Stimulated activated CD4-positive, alpha-beta T cell treated with anti-CD3 and anti-CD28 coated beads, TNF-alpha, amount 100 ng/mL, for 4 hours (primary cell): Measurements from ENCODE around the gene GPR68.
"Not testable (repeated sequence)": the region's sequence is repeated elsewhere in the genome, so short reads cannot be mapped to it uniquely, and the experiment has no call there.

Experiments used
- DNase-seq, 3 experiments: peaks; one replicate each; pipeline ENCODE4 v3.0.0-alpha.2; 2020; ENCODE audit warnings: low read depth in 3 of 3

Gene GPR68

DNA sequence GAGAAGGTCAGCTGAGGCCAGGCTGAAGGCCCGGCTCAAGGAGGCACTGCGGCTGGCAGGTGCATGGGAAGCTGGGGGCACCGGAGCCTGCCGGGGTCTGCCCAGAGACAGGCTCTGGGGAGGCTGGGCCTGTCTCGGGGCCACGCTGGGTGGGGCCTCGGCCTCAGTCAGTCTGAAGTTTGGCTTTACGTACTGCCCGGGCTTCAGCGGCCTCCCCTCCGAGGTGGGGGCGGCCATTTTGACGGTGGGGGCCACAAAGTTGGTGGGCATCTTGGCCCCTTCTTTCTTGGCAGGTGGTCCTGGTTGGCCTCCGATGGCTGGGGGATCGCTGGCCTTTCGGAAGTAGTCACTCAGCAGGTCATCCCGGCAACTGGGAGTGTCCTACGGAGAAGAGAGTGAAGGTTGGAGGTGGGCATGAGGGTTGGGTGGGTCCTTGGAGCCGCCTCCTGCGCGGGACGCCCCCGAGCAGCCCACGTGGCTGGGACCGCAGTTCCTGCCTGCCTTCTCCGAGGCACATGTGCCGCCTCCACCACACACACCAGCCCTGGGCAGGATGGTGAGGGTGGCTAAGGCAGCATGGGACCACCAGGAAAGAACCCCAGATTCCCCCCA lies 28.9 kb upstream of the GPR68 start:
- DNase-seq = no peak

DNA sequence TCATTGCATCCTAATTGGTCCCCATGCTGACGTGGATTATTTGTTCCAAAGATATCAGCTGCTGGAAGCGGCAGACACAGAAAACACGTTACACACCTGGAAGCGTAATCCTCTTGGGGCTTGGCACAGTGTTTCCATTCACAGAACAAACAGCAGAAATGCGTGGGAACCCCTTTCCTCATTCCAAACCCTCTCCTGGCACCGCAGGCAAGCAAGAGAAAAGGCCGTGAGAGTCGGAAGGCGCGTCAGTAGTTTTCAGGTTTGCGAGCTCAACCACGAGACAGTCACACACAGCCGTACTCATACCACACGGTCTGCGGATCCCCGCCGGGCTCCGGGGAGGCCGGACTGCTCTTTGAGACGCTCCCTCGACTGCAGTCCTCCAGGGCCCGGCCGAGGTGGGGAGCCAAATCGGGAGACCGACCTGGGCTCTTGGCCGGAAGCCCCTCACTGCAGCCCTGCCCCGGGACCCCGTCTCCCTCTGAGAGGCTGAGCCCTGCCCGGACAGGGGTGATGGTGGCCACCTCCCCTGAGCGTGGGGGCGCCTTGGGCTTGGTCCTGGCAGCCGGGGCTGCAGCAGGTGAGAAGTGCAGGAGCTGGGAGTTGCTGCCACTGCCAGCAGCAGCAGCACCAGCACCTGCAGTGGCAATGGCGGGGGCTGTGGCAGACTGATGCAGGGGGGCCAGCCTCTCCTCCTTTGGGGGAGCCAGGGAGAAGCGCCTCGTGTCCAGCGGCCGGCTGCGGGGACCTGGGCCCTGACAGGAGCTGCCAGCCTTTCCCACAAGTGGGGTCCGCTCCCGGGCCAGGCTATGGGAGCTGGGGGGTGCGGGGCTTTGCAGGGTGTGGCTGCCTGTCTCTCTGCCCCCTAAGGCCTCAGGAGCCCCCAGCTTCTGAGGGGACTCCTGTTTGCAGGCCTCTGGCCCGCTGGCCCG lies 28.1 kb upstream of the GPR68 start:
- DNase-seq = no peak

DNA sequence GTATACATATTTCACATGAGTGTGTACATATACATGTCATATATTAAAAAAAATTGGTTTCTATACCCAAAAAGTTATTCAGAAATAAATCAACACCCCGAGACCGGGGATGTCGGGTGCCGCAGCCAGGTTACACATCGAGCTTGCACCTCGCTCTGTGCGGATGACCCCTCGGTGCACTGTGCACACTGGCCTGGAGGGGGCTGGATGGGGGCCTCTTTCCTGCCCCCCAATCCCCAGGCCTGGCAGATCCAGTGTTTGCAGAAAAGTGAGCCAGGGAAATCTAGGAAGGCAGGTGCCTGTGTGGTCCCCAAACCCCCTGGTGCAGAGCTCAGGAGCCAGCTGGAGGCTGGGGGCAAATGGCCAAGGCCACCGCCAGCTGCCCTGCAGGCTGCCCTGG lies 27.1 kb upstream of the GPR68 start:
- no peak for DNase-seq

DNA sequence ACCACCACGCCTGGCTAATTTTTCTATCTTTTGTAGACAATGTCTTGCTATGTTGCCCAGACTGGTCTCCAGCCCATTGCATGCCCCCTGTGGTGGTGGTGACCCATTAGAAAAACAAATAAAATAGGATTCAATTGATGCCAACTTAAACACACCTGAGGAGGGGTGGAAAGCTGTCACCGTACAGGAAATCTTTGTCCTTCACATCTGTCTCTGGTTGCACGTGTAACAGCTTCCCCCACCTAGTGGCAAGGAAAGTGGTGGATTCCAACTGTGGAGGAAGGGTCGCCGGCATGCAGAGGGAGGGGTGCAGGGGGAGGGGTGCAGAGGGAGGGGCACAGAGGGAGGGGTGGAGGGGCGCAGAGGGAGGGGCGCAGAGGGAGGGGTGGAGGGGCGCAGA lies 26.1 kb upstream of the GPR68 start:
- DNase-seq = no peak

DNA sequence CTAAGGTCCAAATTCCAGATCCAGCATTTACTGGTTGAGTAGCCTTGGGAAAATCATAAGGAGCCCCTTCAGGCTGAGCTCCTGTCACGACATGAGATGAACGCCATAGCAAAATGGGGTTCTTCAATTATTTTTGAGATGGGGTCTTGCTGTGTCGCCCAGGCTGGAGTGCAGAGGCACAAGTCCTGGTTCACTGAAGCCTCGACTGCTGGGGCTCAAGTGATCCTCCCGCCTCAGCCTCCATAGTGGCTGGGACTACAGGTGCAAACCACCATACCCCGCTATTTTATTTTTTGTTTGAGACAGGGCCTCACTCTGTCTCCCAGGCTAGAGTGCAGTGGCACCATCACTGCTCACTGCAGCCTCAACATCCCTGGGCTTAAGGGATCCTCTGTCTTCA lies 25.7 kb upstream of the GPR68 start:
- no peak for DNase-seq

GRCh38 chr14:91269076-91269991 lies 24.8 kb upstream of the GPR68 start:
- no peak for DNase-seq

DNA sequence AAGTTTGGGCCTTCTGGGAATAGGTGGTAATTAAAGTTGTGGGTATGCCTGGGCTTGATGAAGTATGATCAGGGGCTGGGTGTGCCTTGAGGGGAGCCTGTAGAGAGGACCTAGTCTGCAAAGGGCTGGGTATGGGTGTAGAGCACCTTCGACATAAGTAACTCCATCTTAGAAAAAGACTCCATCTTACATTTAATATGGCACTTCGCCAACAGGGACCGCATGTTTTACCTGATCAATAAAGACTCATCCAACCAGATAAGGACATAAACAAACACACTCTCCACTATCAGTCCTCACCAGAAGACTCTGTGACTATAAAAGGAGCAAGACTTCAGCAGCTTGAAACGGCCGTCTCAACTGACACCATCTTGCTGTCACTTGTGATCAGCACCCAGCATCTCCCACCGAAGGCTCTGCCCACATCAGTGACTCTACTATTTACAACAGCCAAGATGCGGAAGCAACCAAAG lies 23.5 kb upstream of the GPR68 start:
- DNase-seq = no peak

DNA sequence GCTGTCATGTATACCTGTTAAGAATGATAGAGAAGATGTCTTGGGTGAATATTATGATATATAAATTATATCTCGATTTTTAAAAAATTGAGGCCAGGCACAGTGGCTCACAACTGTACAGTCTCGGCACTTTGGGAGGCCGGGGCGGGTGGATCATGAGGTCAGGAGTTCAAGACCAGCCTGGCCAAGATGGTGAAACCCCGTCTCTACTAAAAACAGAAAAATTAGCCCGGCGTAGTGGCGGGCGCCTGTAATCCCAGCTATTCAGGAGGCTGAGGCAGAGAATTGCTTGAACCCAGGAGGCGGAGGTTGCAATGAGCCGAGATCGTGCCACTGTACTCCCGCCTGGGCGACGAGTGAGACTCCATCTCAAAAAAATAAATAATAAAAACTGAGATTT lies 21.8 kb upstream of the GPR68 start:
- DNase-seq = not testable (repeated sequence)

DNA sequence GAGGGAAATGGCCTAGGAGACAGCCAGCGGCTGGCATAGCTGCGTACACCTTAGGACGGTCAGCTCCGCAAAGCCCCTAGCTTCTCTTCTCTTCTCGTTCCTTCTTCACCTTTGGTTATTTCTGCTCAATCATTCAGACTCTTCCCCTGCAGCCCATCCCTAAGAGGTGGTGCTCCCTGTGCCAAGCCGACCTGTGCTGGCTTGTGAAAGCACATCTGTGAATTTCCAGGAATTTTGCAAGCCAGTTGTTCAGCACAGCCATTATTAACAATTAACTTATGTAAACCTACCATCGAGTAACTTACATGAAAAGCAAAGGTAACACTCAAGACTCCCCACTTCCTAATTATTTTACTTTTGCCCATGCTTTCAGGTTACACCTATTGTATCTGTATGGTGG lies 20.9 kb upstream of the GPR68 start:
- no peak for DNase-seq

DNA sequence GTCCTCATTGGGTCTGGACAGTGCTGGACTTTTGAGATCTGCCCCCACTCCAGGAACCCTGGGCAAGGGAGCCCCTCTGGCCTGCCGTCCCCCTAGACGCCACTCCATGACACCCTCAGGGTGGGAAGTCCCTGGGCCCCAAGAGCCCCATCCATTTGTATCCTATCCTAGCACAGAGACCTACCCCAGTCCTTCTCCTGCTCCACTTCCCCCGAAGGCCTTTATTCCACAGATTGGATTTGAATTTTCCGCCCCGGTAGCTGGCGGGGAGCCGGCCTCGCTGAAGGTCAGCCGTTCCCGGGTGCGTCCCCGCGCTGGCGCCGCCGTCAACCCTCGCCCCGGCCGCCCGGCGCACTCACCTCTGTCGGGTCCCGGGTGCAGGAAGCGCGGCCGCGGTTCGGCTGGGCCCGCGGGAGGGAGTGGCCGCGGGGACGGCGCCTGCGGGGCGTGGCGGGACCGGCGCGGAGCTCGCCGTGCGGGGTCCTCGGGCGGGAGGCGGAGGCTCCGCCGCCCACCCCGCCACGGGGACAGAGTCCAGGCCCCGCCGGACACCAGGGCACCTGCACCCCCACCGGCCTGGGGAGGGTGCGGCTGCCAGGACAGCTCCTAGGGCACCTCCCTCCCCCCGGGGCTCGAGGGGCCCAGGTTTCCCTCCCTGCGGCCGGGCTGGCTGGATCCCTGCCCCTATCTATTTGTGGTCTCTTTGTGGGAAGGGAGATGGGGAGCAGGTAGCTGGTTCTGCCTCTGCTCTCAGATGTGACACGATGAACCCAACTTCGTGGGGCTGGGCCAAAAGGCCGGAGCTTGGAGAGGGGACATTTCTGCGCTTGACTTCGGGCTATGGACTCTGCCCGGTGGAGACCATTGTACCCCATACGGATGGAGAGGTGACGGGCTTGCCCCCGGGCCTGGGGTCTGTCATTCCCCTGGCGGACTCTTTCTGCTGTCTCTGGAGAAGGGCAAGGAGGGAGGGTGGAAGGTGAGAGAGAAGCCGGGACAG lies 19.9 kb upstream of the GPR68 start:
- no peak for DNase-seq

DNA sequence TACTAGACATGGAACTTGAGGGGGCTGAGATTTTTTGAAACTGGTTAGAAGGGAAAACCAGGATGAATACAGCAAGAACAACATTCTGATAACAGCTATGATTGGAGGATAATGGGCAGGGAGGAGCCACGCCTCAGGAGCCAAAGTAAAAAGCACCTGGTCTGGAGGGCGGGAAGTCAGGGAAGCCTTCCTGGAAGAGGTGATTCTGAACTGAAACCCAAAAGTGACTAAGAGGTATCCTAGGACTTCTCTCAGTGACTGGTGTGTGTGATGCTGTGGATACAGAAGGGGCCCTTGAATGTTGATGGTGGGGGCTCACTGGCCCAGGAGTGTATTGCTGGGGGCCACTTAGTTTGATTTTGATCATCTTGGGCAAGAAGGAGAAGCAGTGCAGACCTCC lies 18.8 kb upstream of the GPR68 start:
- DNase-seq = no peak

DNA sequence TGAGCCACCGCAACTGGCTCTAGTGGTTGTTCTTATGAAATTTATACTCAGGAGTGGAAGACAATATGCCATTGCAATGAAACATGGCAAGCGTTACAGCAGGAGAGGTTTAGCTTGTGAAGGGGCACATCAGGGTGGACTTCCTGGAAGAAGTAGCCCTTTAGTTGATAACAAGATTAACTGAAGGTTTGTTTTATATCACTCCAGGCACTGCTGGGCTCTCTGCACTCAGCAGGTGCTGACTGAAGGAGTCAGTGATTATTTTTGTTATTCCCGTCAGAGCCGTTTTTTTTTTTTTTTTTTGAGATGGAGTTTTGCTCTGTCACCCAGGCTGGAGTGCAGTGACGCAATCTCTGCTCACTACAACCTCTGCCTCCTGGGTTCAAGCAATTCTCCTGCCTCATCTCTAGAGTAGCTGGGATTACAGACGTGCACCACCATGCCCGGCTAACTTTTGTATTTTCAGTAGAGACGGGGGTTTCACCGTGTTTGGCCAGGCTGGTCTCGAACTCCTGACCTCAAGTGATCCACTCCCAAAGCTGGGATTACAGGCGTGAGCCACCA lies 17.6 kb upstream of the GPR68 start:
- DNase-seq = no peak

DNA sequence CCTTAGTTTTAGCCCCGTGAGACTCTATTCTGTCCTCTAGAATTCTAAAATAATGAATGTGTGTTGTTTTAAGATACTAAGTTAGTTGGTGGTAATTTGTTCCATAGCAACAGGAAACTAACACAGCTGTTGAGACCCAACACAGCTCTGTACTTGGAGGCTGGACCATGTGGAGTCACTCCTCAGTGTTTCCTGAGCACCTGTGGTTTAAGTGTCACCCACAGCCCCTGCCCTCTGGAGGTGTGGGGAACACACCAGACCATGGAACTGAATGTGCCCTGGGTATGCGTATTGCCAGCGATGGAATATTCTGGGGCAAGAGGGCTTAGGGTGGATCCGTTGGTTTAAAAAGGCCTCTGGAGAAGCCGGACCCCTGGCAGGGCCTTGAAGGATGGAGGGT lies 16.6 kb upstream of the GPR68 start:
- DNase-seq = no peak

GRCh38 chr14:91258876-91259275 lies 14.4 kb upstream of the GPR68 start:
- no peak for DNase-seq

DNA sequence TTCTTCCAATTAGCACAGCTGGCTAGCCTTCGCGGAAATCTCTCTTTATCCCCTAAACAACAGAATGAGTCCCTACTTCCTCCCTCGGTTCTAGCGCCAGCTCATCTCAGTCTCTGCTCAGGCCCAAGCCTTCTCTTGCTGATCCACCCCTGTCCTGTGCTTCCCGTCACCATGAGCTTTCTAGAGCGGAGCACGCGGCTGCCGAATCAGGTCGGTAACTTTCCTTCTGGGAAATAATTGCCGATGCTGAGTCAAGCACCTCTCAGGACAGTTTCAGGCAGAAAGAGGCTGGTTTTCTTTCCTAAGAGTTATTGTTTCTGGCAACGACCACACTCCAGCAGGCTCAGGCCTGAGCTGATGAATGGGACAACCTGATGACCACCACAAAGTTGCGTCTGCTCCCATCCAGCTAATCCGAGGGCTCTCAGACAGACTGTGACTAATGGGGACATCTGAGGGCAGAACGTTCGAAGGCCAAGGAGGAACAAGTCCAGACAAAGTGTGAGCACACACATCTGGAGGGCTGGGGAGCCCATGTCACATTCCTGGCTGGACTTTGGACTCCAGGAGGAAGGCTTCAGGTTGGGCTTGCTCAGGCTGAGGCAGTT lies 13.6 kb upstream of the GPR68 start:
- DNase-seq = no peak

GRCh38 chr14:91257328-91258010 lies 13.0 kb upstream of the GPR68 start:
- no peak for DNase-seq

DNA sequence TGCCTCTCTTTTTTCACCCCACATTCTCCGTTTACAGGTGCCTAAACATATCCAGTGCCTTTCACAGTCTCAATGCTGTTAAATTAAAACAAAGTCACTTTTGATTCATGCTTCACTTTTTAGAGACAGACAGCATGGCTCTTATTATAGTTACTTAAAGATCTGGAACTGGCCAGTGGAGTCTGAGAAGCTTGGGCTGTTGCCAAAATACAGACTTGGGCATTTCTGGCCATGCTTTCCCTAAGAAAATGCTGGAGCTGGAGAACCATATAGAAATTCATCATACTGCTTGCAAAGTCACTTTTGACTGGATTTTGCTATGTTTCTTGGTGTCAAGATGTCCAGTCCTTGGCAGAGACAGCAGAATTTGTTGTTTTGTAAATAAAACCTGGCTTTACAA lies 12.2 kb upstream of the GPR68 start:
- DNase-seq = no peak

- no peak for DNase-seq
Measured at GRCh38 chr14:91255026-91255695, 10.7 kb upstream of the GPR68 start.

GRCh38 chr14:91254461-91254860 lies 10.0 kb upstream of the GPR68 start:
- DNase-seq = no peak
